HEK293 (cell line): ENCODE measurements around the gene EYS.

Experiments used
- MZF1 ChIP-seq: fragments of 450-650 bp; formaldehyde crosslinking; IDR thresholded peaks from 2 replicates; pipeline ENCODE4 v1.5.1; 2017; ENCODE audit warnings: missing biosample characterization, missing genetic modification characterization, borderline replicate concordance
- ZNF596 ChIP-seq: fragments of 450-650 bp; IDR thresholded peaks from 2 replicates; pipeline ENCODE4 v1.5.0; 2018; ENCODE audit warnings: missing biosample characterization, mild to moderate bottlenecking, missing genetic modification characterization, moderate library complexity
- TF ChIP-seq, protein P1 (sequence below): fragments of 450-650 bp; formaldehyde crosslinking; conservative IDR thresholded peaks from 2 replicates; pipeline ENCODE4 v1.5.1; 2016; ENCODE audit warnings: low read depth, missing biosample characterization, missing genetic modification characterization
- TF ChIP-seq, protein P2 (sequence below): fragments of 450-650 bp; formaldehyde crosslinking; IDR thresholded peaks from 2 replicates; pipeline ENCODE4 v1.5.1; 2016; ENCODE audit warnings: missing biosample characterization, missing genetic modification characterization
- TF ChIP-seq, protein P3 (sequence below): fragments of 450-650 bp; formaldehyde crosslinking; IDR thresholded peaks from 2 replicates; pipeline ENCODE4 v1.5.1; 2016; ENCODE audit warnings: missing biosample characterization, missing genetic modification characterization

DNA sequence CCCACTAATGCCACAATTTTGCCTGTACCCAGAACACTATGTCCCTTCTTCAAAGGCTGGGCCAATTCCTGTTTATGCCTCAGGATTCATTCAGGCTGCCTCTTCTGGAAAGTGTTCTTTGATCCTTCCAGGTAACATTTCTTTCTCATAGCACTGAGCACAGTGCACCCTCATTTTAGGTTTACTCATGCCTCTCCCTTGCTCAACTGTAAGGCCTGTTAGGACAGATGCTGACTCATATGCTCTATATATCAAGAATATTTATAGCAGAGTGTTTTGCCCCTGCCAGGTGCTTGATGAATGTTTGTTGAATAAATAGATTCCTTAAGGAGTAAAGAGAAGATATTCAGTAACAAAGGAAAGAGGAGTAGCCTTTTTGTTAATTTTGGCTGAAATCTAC, 1807.5 kb downstream of the EYS start:
- TF ChIP-seq, protein P1, sequence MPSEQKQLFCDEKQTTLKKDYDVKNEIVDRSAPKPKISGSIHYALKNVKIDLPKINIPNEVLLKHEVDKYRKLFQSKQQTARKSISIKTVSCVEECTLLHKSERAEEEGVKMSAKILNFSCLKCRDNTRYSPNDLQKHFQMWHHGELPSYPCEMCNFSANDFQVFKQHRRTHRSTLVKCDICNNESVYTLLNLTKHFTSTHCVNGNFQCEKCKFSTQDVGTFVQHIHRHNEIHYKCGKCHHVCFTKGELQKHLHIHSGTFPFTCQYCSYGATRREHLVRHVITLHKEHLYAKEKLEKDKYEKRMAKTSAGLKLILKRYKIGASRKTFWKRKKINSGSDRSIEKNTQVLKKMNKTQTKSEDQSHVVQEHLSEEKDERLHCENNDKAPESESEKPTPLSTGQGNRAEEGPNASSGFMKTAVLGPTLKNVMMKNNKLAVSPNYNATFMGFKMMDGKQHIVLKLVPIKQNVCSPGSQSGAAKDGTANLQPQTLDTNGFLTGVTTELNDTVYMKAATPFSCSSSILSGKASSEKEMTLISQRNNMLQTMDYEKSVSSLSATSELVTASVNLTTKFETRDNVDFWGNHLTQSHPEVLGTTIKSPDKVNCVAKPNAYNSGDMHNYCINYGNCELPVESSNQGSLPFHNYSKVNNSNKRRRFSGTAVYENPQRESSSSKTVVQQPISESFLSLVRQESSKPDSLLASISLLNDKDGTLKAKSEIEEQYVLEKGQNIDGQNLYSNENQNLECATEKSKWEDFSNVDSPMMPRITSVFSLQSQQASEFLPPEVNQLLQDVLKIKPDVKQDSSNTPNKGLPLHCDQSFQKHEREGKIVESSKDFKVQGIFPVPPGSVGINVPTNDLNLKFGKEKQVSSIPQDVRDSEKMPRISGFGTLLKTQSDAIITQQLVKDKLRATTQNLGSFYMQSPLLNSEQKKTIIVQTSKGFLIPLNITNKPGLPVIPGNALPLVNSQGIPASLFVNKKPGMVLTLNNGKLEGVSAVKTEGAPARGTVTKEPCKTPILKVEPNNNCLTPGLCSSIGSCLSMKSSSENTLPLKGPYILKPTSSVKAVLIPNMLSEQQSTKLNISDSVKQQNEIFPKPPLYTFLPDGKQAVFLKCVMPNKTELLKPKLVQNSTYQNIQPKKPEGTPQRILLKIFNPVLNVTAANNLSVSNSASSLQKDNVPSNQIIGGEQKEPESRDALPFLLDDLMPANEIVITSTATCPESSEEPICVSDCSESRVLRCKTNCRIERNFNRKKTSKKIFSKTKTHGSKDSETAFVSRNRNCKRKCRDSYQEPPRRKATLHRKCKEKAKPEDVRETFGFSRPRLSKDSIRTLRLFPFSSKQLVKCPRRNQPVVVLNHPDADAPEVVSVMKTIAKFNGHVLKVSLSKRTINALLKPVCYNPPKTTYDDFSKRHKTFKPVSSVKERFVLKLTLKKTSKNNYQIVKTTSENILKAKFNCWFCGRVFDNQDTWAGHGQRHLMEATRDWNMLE (tag by site-specific recombination): no peak
- TF ChIP-seq, protein P2, sequence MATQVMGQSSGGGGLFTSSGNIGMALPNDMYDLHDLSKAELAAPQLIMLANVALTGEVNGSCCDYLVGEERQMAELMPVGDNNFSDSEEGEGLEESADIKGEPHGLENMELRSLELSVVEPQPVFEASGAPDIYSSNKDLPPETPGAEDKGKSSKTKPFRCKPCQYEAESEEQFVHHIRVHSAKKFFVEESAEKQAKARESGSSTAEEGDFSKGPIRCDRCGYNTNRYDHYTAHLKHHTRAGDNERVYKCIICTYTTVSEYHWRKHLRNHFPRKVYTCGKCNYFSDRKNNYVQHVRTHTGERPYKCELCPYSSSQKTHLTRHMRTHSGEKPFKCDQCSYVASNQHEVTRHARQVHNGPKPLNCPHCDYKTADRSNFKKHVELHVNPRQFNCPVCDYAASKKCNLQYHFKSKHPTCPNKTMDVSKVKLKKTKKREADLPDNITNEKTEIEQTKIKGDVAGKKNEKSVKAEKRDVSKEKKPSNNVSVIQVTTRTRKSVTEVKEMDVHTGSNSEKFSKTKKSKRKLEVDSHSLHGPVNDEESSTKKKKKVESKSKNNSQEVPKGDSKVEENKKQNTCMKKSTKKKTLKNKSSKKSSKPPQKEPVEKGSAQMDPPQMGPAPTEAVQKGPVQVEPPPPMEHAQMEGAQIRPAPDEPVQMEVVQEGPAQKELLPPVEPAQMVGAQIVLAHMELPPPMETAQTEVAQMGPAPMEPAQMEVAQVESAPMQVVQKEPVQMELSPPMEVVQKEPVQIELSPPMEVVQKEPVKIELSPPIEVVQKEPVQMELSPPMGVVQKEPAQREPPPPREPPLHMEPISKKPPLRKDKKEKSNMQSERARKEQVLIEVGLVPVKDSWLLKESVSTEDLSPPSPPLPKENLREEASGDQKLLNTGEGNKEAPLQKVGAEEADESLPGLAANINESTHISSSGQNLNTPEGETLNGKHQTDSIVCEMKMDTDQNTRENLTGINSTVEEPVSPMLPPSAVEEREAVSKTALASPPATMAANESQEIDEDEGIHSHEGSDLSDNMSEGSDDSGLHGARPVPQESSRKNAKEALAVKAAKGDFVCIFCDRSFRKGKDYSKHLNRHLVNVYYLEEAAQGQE (tag by site-specific recombination): no peak
- TF ChIP-seq ZNF596 (tag by site-specific recombination) (no peak), MZF1 (no peak)
- TF ChIP-seq, protein P3, sequence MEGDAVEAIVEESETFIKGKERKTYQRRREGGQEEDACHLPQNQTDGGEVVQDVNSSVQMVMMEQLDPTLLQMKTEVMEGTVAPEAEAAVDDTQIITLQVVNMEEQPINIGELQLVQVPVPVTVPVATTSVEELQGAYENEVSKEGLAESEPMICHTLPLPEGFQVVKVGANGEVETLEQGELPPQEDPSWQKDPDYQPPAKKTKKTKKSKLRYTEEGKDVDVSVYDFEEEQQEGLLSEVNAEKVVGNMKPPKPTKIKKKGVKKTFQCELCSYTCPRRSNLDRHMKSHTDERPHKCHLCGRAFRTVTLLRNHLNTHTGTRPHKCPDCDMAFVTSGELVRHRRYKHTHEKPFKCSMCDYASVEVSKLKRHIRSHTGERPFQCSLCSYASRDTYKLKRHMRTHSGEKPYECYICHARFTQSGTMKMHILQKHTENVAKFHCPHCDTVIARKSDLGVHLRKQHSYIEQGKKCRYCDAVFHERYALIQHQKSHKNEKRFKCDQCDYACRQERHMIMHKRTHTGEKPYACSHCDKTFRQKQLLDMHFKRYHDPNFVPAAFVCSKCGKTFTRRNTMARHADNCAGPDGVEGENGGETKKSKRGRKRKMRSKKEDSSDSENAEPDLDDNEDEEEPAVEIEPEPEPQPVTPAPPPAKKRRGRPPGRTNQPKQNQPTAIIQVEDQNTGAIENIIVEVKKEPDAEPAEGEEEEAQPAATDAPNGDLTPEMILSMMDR (tag by site-specific recombination): no peak
